NCI-H2171 (cell line): Measurements from ENCODE around the gene TMEM178B.
A peak's percentile ranks its signal among the peaks of the same experiment; 100 is the strongest.
"Not testable (repeated sequence)": the region's sequence is repeated elsewhere in the genome, so short reads cannot be mapped to it uniquely, and the experiment has no call there.

Source experiments
- DNase-seq: peaks from one replicate; lab custom pipeline; 2025; lab: John Stamatoyannopoulos, UW

TMEM178B gene

DNA sequence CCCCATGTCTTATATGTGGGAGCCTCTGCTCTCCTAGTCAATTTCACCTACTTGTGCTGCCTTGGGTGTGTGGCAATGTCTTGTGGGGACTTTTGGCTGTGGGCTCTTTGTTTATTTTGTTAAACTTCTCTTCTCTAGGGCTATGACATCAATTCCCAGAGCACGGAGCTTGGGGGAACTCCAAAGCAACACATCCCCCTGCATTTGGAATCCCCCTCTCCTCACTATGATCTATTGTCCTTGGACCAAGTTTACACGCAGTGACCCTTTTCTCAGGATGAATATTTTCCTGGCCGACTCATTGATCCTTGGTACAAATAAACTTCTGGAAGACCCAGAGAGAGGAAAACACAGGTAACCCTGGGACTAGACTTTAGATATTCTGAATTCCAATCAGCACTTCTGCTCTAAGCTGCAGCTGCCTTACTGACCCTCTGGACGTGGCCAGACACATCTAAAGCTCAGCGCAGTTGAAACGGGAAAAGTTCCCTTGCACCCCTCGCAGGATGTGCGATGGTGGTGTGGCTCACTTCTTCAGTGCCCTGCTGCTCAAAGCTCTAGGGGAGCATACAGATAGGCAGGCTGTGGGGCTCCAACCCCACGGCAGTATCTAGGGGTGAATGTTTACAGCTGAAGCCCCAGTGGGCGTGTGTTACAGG lies 110.8 kb downstream of the TMEM178B start:
- no peak for DNase-seq

DNA sequence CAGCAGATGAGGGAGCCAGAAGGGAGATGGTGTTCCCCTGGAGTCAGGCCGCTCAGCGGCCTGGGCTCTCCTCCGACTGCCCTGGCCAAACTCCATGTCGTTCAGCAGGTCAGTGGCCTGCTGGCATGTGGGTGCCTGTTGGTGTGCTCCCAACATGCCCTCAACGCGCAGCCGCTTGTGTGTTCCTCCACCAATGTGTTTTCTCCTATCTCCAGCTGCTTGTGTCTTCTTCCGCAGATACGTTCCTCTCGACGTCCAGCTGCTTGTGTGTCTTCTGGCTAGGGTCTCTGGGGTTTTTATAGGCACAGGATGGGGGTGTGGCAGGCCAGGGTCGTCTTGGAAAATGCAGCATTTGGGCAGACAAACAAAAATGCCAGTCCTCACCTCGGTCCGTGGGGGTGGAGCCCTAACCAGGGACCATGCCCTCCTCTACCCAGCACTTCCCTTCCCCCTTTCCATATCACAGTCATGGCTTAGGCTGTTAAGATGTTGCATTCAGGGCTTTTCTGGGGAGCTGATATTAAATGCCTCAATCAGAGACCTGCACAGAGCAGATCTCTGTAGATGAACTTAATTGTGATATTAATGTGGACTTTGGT lies 111.6 kb downstream of the TMEM178B start:
- no peak for DNase-seq

DNA sequence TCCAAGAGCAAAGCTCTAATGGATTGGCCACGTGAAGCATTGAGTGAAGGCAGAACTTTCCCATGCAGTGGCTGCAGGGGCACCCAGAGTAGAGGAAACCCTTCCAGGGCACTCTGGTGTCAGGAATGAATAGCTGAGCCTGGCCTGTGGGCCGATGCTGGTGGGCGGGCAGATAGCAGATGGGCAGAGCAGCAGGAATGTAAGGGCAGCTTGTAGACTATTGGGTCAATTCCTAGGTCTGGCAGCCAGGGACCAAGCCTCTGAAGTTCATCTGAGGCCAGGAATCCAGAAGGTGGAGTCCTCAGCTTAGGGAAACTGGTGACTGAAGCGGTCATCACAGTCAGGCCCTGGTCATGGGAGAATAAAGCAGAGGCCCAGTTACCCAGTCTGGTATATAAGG lies 115.4 kb downstream of the TMEM178B start:
- DNase-seq, result no peak

DNA sequence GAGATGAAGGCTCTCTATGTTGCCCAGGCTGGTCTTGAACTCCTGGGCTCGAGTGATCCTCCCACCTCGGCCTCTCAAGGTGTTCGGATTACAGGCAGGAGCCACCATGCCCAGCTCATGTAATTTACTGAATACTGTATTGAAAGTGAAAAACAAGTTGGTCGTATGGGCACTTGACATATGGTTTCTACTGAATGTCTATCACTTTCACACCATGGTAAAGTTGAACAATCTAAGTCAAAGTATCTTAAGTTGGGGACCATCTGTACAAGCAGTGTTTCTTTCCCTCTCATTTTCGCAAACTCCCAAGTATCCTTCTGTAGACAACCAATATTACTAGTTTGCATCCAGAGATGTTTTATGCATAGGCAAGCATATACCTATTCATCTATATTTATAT lies 116.6 kb downstream of the TMEM178B start:
- no peak for DNase-seq

DNA sequence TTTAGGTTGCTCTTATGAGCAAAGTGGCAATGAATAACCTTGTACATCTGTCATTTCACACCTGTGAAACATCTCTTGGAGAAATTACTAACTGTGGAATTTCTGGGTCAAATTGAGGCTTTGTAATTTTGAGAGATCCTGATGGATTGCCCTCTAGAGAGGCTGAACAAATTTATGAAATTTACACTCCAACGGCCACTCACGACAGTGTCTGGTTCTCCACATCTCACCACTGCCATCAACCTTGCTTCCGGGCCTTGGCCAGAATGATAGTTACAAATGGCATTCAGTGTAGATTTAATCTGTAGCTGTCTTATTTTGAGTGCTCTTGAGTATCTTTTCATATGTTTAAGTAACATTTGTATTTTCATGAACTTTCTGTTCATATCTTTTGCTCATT lies 117.4 kb downstream of the TMEM178B start:
- no peak for DNase-seq

DNA sequence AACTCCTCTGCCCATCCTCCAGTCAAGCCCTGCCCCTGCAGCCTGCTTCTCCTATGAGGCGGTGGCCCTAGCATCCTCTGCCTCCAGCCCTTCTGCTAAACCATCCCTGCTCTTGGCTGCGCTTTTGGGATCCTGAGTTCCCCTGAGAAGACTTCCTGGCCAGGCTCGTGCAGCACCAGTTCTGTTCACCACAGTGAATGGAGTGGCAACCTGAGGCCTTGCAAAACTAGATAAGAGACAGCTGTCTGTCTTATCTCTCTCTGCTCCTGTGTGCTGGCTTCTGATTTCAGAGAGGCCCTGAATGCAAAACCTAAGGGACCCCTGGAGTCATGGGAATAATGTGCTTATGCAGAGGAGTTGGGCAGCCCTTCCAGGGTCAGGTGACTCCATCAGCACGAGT lies 119.2 kb downstream of the TMEM178B start:
- no peak for DNase-seq

DNA sequence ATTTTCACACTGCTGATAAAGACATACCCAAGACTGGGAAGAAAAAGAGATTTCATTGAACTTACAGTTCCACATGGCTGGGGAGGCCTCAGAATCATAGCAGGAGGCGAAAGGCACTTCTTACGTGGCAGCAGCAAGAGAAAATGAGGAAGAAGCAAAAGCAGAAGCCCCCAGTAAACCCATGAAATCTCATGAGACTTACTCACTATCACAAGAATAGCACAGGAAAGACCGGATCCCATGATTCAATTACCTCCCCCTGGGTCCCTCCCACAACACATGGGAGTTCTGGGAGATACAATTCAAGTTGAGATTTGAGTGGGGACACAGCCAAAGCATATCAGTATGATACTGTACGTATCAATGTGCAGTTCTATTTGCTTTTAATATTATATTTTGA lies 121.9 kb downstream of the TMEM178B start:
- DNase-seq, result not testable (repeated sequence)

DNA sequence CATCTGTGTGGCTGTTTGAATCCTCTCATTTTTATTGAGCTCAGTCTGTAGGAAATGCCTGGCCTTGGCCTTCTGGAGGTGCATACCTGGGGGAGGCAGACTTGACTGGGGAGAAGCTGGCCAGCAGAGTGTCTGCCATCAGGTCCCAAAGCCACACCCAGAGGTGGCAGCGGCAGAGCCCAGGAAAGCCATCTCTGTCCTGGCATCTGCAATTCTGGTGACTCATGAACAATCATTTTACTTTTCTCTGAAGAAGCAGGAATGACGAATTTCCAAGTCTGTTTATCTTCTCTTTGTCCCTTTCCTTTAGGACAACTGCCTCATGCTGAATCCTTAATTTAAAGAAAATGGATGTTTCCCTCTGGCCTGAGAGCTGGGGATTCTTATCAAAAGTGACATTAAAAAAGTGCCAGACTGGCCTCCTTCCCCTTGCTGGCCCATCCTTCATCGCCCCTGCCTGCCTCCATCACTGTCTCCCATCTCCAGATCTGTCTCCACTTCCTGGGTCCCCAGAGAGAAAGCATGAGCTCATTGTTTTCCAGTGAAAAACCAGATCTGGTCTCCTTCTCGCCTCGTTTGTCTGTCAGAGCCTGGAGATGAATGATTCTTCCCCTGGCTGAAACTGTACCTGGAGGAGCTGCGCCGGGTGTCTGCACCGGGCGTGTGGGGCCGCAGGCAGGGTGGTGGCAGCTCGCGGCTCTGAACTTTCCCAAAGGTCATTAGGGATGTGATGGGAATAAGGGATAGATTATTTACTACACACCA lies 124.5 kb downstream of the TMEM178B start:
- DNase-seq, result peak; percentile 93

DNA sequence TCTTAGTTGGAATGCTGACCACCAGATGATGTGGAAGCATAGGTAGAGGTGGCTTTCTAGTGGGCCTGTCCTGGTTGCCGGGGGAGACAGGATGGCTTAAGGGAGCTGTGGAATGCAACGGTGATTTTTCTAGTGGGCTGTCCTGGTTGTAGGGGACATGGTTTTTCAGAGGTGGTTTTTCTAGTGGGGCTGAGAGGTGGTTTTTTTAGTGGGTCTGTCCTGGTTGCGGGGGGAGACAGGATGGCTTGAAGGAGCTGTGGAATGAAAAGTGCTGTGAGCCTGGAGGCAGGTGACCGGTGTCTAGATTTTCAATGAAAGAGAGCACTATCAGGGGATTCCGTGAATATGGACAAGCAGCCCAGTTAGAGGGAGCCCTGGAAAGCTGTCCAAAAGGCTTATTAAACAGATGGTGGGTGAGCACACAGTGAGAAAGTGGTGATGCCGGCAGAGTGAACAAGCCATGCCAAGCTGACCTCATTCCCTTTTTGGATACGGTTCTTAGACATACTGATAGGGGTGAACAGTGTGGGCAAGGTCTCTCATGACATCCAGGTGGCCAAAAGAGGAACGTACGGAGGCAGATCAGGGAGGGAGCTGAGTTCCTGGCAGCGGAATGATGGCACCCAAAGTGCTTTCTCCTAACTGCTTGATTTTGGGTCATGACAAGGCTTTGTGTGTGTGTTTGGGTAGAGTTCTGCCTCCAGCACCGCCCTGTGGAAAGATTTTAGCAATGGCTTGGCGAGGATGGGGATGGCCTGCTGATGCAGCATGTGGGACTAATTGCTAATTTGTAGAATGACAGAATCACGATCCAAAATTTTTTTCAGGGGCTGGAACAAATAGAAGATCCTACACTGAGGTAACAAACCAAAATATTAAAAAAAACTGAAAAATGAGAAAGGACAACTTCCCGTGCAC lies 126.6 kb downstream of the TMEM178B start:
- no peak for DNase-seq

DNA sequence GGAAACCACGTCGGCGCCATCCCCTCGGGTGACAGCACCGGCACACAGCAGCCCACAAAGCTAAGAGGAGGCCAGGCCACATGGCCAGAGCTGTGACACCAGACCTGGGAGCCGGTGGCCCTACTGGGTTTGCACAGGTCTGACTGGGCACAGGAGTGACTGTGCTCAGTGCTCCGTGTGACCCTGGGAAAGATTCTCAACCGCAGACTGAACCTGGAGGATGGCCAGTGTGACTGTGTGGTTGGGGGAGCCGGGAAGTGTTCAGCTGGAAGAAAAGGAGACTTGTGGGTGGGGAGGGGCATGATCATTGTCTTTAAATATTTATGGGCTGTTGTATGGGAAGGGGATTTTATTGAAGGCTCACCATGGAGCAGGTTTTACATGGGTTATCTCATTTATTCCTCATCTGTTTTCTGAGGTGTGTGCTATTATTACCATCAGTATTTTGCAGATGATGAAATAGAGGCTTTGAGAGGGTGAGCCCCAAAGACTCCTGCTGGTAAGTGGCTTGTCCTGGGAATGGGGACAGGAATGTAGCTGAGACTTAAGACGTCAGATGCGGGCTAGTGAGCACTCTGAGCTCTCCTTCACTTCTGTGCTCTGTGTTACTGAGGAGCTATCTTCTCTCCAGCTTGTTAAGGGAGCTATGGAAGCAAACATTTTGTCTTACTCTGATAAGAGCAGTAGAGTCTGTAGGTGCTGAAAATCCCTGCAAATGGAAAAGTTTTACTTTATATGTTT lies 127.5 kb downstream of the TMEM178B start:
- no peak for DNase-seq

DNA sequence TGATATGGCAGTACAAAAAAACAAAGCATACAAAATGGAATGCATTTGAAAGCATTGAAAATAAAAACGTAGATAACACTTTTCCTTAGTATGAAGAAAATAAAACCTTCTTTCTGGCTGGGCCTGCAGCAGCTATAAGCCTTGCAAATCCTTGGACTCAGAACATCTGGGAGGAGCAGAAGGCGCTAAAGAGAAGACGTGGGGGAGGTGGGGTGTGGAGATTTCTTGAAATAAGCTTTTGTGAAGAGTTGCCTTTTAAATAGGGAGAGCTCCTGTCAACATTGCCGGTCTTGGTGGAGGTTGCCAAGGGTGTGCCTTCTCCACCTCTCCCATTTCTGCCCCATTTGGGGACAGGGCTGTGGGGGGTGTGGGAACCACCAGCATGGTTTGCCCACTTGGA lies 128.7 kb downstream of the TMEM178B start:
- DNase-seq, result no peak

DNA sequence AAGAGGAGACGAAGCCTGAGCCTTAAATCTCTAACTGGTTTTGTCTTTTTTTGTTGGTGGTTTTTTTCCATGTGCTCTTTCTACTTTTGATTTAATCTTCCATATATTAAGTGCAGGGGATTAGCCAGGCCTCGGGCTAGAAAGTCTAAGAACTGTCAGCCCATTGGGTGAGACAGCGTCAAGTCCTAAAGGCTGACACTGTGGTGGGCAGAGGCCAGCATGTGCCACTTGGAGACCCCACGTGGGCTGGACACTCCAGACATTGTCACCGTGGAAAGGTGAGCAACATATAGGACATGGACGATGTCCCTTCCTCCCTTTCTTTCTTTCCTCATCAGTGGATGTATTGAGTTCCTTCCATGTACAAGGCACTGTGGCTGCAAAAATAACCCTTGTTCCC lies 129.3 kb downstream of the TMEM178B start:
- no peak for DNase-seq

DNA sequence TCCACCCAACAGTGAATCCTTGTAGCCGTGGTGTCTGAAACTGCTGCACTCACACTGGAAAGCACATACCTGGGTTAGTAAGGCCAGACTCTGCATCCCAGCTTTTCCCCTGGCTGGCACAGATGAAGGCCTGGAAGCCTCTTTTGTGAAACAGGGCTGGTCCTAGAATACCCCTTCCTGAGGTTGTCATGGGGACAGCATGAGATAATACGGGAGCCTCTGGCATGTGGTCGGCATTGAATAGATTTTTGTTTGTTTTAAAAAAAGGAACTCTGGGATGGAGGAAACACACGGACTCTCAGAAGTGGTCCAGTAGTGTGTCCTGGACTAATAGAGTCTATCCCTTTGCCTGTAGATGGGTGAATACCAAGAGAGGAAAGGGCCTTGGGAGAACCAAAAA lies 129.7 kb downstream of the TMEM178B start:
- no peak for DNase-seq

DNA sequence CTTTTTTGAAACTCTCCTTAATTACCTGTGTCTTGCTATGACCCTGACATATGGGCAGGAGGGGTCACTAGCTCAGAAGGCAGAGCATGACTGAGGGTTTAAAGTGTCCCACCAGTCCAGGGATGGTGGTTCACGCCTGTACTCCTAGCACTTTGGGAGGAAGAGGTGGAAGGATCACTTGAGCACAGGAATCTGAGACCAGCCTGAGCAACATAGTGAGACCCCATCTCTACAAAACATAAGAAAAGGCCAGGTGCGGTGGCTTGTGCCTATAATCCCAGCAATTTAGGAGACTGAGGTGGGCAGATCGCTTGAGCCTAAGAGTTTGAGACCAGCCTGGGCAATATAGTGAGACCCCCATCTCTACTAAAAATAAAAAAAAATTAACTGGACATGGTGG lies 133.8 kb downstream of the TMEM178B start:
- DNase-seq, result no peak

DNA sequence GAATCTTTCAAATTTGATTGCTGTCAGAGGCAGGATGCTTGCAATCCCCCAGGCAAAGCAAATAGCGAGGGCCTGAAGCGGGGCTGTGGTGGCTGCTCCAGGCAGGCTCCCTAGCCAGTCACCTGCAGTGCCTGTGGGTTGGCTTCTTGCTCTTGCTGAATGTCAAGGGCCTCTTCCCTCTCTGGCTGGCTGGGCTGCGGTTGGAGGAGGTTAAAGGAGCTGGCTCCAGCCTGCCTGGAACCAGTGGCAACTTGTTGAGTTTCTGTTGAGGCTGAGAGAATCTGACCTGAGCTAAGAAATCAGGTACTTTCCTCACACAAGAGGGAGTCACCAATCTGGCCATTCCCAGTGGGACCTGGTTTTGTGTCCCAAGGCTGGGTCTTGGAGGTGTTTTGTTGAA lies 134.7 kb downstream of the TMEM178B start:
- no peak for DNase-seq

DNA sequence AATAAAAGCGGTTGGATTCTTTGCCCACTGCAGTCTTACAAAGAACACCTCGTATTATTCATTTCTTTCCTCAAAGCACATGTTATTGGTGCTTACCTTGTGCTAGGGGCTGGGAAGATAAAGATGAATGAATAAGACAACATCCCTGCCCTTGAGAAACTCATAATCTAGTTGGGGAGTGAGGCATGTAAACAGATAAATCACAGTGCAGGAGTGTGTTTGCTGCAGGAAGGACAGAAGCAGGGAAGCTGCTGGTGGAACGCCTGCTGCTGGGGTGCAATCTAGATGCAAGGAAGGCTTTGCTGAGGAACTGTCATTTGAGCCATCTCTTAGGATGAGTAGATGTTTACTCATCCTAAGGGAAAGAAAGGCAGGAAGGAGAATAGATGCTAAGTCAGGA lies 135.6 kb downstream of the TMEM178B start:
- no peak for DNase-seq

DNA sequence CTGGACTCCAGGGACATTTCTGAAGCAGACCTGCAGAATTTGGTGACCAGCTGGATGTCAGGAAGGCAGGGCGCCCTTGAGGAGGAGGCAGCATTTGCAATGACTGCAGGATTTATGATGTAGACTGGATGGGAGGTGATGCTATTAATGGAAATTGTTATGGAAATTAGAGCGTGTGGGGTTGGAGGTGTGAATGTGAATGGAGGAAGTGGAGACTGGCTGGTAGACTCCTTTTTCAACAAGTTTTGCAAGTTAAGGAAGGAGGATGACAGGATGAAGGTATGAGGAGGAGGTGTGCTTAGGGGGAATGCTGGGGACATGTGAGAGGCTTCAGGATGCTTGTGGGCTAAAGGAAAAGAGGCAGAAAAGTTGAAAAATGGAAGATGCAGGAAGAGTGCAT lies 137.0 kb downstream of the TMEM178B start:
- DNase-seq, result no peak

DNA sequence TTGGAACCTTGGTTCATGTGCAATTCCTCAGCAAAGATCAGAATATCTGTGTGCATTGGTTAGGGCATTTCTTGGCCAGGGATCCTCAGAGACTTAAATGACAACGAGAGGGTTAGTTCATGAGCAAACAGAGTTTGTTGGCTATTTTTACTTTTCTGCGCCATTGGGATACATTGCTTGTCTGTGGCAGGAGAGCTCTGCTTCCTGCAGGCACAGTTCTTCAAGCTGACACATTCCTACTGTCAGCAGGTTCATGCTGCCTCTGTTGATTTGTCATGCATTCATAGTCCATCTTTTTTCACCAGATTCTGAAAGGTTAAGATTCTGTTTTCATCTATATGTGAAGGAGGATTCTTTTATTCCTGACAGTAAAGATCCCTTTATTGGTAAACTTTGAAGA lies 139.4 kb downstream of the TMEM178B start:
- no peak for DNase-seq

DNA sequence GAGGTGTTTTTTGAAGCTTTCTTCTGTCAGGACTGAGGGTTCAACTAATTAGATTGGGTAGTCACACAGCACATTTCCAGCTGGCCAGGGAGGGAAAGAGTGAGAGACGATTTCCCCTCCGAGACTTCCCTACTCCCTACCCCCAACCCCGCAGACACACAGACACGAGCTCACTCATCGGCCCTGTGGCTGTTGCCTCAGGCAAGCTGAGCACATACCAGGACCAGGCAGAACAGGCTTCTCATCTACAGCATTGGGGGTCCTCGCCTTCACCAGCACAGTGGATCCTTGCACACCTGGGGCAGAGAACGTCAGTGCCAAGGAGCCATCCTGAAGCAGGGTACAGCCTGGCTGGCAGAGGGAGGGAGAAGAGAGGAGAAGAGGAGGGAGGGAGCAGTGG lies 144.1 kb downstream of the TMEM178B start:
- no peak for DNase-seq

DNA sequence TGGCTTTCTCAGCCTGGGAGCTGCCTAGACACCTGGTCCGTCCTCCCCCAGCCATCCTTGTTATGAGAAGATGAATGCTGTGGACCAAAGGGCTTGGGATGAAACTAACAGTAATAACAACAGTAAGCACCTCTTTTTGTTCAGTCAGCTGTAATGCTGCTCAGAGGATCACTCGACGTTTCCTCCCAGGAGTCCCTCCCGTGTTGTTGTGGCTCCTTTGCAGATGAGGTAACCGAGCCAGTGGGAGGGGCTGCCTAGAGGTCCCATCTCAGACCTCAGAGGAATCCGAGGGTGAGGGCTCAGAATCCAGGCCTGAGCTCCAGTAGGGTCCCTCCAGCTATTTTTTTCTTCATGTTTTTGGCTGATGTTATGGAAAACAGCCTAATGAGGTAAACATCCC lies 145.1 kb downstream of the TMEM178B start:
- no peak for DNase-seq

DNA sequence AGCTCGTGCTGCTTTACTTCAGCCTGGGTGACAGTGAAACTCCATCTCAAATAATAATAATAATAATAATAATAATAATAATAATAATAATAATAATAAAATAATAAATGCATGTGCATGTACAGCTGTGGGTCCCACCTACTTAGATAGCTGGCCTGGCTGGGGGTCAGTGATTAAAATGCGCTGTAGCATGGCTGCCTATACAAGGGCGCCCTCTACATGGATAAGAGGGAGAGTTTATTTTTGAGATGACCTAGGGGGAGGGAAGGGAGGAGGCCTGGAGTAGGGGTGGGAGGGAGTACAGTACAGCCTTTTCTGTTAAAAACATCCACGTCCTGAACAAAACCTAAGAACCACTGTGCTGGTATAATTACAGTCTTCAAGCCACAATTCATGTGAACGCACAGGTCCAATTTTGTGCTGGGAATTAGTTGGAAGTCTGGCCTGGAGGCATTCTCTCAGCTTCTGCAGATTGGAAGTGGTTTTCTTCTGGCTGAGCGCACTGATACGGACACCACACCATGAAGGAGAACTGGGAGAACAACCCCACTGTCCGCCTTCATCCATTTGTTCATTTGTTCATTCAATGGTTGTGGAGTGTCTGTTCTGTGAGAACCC lies 146.5 kb downstream of the TMEM178B start:
- DNase-seq, result no peak
